ENCODE data around the gene DHX57.
A peak's percentile ranks its signal among the peaks of the same experiment; 100 is the strongest.

Gene DHX57, protein sequence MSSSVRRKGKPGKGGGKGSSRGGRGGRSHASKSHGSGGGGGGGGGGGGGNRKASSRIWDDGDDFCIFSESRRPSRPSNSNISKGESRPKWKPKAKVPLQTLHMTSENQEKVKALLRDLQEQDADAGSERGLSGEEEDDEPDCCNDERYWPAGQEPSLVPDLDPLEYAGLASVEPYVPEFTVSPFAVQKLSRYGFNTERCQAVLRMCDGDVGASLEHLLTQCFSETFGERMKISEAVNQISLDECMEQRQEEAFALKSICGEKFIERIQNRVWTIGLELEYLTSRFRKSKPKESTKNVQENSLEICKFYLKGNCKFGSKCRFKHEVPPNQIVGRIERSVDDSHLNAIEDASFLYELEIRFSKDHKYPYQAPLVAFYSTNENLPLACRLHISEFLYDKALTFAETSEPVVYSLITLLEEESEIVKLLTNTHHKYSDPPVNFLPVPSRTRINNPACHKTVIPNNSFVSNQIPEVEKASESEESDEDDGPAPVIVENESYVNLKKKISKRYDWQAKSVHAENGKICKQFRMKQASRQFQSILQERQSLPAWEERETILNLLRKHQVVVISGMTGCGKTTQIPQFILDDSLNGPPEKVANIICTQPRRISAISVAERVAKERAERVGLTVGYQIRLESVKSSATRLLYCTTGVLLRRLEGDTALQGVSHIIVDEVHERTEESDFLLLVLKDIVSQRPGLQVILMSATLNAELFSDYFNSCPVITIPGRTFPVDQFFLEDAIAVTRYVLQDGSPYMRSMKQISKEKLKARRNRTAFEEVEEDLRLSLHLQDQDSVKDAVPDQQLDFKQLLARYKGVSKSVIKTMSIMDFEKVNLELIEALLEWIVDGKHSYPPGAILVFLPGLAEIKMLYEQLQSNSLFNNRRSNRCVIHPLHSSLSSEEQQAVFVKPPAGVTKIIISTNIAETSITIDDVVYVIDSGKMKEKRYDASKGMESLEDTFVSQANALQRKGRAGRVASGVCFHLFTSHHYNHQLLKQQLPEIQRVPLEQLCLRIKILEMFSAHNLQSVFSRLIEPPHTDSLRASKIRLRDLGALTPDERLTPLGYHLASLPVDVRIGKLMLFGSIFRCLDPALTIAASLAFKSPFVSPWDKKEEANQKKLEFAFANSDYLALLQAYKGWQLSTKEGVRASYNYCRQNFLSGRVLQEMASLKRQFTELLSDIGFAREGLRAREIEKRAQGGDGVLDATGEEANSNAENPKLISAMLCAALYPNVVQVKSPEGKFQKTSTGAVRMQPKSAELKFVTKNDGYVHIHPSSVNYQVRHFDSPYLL (N-terminal part only)
- total RNA-seq = 18.1 to 21.3 (median 19.7) reads per million in 3 donors

DNA sequence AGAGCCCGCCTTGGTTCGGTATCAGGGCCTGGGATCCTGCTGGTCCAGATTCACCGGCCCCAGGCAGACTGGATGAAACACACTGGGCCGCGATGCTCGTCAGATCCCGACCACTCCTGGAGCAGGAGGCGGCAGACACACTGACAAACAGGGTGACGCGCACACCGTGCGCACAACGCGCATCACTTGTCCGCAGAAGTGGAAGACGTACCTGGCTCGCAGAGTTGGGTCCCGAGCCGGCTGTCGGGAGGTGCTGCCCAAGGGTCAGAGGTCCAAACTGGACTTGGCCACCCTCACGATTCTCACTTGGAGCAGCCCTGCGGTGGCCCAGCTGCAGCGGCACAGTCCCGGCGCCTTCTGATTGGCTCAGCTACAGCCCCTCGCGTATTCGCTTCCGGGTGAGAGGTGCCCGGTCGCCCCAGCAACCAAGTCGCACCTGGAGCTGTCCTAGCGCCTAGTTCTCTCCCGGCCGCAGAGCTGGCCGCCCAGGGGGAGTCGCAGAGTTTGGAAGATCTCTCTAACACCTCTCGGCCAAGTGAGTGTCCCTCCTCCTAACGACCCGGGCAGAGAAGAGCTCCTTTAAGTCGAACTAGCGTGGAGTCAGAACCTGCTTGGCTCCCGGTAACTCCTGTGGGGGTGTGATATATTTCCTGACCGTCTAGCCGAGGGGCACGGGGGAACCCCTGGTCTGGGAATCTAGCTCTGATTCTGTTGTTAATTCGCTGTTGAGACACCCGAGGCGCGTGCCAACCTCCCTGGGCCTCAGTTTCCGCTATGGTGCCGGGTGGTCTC is at the start of gene DHX57, which contains the start of gene MORN2:
Gene DHX57 (minus strand): TSS at position 359 of the 792 bp plus-strand sequence. CDS start 7,529 bp downstream, outside the sequence.
Gene MORN2 (plus strand): TSS at position 401 of the 792 bp plus-strand sequence.
- H3K4me3 ChIP-seq (ENCODE audit: insufficient read depth, low read depth, low read length, poor library complexity, severe bottlenecking) = peak within 1 kb of the TSS; percentile 95
- peak within 1 kb of the TSS; percentile 60 for H3K27ac ChIP-seq (ENCODE audit: insufficient read depth, low read length, poor library complexity, severe bottlenecking)
- H3K9me3 ChIP-seq (ENCODE audit: control insufficient read depth, low read length) = no peaks in the 10 kb centered on the region
- no peaks in the 10 kb centered on the region for H3K27me3 ChIP-seq (replicated peaks; ENCODE audit: control insufficient read depth, insufficient read depth, low read length, poor library complexity, severe bottlenecking)
- no peaks in the 10 kb centered on the region for H3K36me3 ChIP-seq (ENCODE audit: control insufficient read depth, insufficient read depth, low read length)
- H3K4me1 ChIP-seq (ENCODE audit: control insufficient read depth, insufficient read depth, low read length, poor library complexity, severe bottlenecking) = no peaks in the 10 kb centered on the region
- peak; percentile 48 to 75 (median 65) for DNase-seq

DNA sequence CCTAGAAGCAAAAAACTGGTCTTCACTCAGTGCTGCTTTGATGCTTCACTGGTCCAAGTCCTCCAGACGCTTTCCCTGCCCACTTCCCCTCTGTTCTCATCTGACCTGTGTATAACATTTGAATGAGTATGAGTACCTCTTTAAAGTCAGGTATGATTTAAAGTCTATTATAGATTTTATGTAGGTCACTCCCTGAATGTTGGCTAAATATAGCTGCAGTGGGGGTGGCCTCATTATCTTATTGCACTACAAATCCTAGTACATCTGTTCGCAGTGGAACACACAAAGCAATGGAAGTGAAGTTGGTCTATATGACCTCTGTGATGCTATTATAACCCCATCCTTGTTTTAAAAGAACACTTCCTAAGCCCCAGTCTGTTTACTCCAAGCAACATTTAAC is 47.2 kb upstream of the DHX57 start:
- Histone ChIP-seq H3K4me3 (ENCODE audit: insufficient read depth, low read depth, low read length, poor library complexity, severe bottlenecking) (no peak overlapping the region), H3K27ac (ENCODE audit: insufficient read depth, low read length, poor library complexity, severe bottlenecking) (no peak overlapping the region), H3K36me3 (ENCODE audit: control insufficient read depth, insufficient read depth, low read length) (no peaks in the 10 kb centered on the region), H3K9me3 (ENCODE audit: control insufficient read depth, low read length) (no peaks in the 10 kb centered on the region), H3K4me1 (ENCODE audit: control insufficient read depth, insufficient read depth, low read length, poor library complexity, severe bottlenecking) (no peaks in the 10 kb centered on the region), H3K27me3 (replicated peaks; ENCODE audit: control insufficient read depth, insufficient read depth, low read length, poor library complexity, severe bottlenecking) (no peaks in the 10 kb centered on the region)
- DNase-seq = no peak

DNA sequence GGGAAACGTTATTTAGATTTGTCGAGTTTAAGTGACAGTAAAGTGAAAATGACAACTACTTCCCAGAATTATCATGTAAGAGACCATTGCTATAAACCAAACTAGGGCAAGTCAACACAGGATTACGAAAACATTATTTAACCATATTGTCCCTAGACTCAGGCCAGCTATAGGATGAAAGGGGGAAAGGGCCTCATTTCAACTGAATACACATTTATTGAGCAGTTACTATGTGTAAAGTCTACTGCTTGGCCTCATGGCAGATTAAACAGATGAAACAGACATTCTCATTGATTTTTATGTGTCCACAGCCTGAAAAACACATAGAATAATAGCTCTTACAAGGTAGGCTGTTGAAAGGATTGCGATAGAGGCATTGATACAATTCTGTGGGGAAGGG is 46.7 kb upstream of the DHX57 start:
- Histone ChIP-seq H3K4me3 (ENCODE audit: insufficient read depth, low read depth, low read length, poor library complexity, severe bottlenecking) (no peak overlapping the region), H3K36me3 (ENCODE audit: control insufficient read depth, insufficient read depth, low read length) (no peaks in the 10 kb centered on the region), H3K9me3 (ENCODE audit: control insufficient read depth, low read length) (no peaks in the 10 kb centered on the region), H3K27me3 (replicated peaks; ENCODE audit: control insufficient read depth, insufficient read depth, low read length, poor library complexity, severe bottlenecking) (no peaks in the 10 kb centered on the region), H3K4me1 (ENCODE audit: control insufficient read depth, insufficient read depth, low read length, poor library complexity, severe bottlenecking) (no peaks in the 10 kb centered on the region), H3K27ac (ENCODE audit: insufficient read depth, low read length, poor library complexity, severe bottlenecking) (no peak overlapping the region)
- no peak for DNase-seq

DNA sequence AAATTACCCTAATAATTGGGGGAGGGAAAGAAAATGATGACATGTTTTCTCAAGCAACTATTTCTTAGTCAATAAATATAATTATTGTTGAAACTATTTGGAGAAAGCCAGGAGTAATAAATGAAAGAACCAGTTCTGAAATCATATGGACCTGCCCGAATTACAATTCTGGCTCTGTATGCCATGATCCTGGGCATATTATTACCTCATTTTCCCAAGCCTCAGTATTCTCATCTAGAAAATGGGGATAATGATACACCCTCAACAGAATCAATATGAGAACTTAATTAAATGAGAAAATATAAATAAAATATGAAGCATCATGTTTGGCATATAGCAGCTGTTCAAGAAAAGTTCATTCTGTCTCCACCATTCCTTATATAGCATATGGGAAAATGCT is 36.9 kb upstream of the DHX57 start:
- H3K27ac ChIP-seq (ENCODE audit: insufficient read depth, low read length, poor library complexity, severe bottlenecking) = no peak overlapping the region
- no peaks in the 10 kb centered on the region for H3K27me3 ChIP-seq (replicated peaks; ENCODE audit: control insufficient read depth, insufficient read depth, low read length, poor library complexity, severe bottlenecking)
- H3K4me1 ChIP-seq (ENCODE audit: control insufficient read depth, insufficient read depth, low read length, poor library complexity, severe bottlenecking) = no peaks in the 10 kb centered on the region
- no peaks in the 10 kb centered on the region for H3K9me3 ChIP-seq (ENCODE audit: control insufficient read depth, low read length)
- no peak overlapping the region for H3K4me3 ChIP-seq (ENCODE audit: insufficient read depth, low read depth, low read length, poor library complexity, severe bottlenecking)
- DNase-seq = no peak
- no peaks in the 10 kb centered on the region for H3K36me3 ChIP-seq (ENCODE audit: control insufficient read depth, insufficient read depth, low read length)

DNA sequence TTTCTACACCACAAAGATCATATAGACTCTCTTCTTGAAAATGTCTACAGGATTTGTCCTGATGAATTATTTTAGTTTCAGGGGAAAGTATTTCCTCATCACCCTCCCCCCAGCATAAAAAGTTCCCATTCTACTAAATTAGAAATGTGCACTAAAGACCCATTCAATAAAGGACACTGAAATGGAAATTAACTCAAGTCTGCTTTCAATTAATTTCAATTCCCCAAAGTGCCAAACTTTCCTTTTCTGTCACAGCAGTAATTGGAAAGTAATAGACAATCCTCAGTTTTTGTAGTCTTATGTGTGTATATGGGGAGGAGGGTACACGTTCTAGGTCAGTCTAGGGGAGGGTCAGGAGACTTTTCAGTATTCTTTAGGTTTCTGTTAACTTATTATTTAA is 35.5 kb upstream of the DHX57 start:
- H3K4me3 ChIP-seq (ENCODE audit: insufficient read depth, low read depth, low read length, poor library complexity, severe bottlenecking) = no peak overlapping the region
- H3K27ac ChIP-seq (ENCODE audit: insufficient read depth, low read length, poor library complexity, severe bottlenecking) = no peak overlapping the region
- no peak for DNase-seq
- H3K36me3 ChIP-seq (ENCODE audit: control insufficient read depth, insufficient read depth, low read length) = no peaks in the 10 kb centered on the region
- no peaks in the 10 kb centered on the region for H3K27me3 ChIP-seq (replicated peaks; ENCODE audit: control insufficient read depth, insufficient read depth, low read length, poor library complexity, severe bottlenecking)
- H3K9me3 ChIP-seq (ENCODE audit: control insufficient read depth, low read length) = no peaks in the 10 kb centered on the region
- H3K4me1 ChIP-seq (ENCODE audit: control insufficient read depth, insufficient read depth, low read length, poor library complexity, severe bottlenecking) = no peaks in the 10 kb centered on the region

DNA sequence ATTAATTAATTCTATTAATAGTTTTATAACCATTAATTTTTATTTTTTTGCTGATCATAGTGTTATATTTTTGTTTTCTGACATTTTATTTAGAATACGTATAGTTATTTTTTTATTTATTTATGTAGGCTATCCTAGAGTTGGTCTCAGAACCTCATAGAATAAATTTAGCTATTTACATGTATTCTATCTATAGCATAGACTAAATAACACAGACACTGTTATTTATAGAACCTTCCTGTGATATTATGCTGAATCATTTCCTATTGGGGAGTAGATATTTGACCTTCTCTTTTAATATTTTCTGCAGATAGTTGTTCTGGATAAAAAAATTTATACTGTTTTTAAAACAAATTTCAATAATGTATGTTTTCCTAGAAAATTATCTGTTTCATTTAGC is 34.1 kb upstream of the DHX57 start:
- H3K4me3 ChIP-seq (ENCODE audit: insufficient read depth, low read depth, low read length, poor library complexity, severe bottlenecking) = no peak overlapping the region
- no peaks in the 10 kb centered on the region for H3K36me3 ChIP-seq (ENCODE audit: control insufficient read depth, insufficient read depth, low read length)
- no peak overlapping the region for H3K27ac ChIP-seq (ENCODE audit: insufficient read depth, low read length, poor library complexity, severe bottlenecking)
- no peak for DNase-seq
- no peaks in the 10 kb centered on the region for H3K9me3 ChIP-seq (ENCODE audit: control insufficient read depth, low read length)
- no peaks in the 10 kb centered on the region for H3K4me1 ChIP-seq (ENCODE audit: control insufficient read depth, insufficient read depth, low read length, poor library complexity, severe bottlenecking)
- no peaks in the 10 kb centered on the region for H3K27me3 ChIP-seq (replicated peaks; ENCODE audit: control insufficient read depth, insufficient read depth, low read length, poor library complexity, severe bottlenecking)

DNA sequence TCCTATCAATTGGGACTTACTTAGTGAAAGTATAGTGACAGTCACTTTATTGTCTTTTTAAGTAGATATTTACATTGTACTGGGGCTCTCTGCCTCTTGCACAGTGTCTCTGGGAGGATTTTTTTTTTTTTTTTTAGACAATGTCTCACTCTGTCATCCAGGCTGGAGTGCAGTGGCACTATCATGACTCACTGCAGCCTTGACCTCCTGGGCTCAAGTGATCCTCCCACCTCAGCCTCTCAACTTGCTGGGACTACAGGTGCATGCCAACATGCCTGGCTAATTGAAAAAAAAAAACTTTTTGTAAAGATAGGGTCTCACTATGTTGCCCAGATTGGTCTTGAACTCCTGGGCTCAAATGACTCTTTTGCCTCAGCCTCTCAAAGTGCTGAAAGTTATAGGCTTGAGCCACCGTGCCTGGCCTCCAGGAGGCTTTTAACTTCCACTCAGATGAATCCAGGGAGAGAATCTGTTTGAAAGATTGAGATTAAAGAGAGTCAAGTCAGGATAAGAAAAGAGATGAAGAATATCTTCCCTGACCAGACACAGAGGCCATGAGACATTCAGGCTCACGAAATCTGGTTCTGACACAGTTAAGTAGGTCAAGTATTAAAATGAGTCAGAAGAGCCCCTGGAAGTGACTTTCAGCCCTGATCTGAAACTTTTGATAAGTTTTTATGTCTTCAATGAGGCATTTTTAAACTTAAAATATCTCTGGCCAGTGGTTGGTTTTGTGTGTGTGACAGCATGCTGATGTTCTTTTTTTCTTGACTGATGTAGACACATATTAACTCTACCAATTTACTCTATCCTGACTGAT is 32.2 kb upstream of the DHX57 start:
- H3K4me3 ChIP-seq (ENCODE audit: insufficient read depth, low read depth, low read length, poor library complexity, severe bottlenecking) = no peak overlapping the region
- H3K36me3 ChIP-seq (ENCODE audit: control insufficient read depth, insufficient read depth, low read length) = no peaks in the 10 kb centered on the region
- no peak overlapping the region for H3K27ac ChIP-seq (ENCODE audit: insufficient read depth, low read length, poor library complexity, severe bottlenecking)
- H3K9me3 ChIP-seq (ENCODE audit: control insufficient read depth, low read length) = no peaks in the 10 kb centered on the region
- no peaks in the 10 kb centered on the region for H3K27me3 ChIP-seq (replicated peaks; ENCODE audit: control insufficient read depth, insufficient read depth, low read length, poor library complexity, severe bottlenecking)
- no peak for DNase-seq
- H3K4me1 ChIP-seq (ENCODE audit: control insufficient read depth, insufficient read depth, low read length, poor library complexity, severe bottlenecking) = no peaks in the 10 kb centered on the region

DNA sequence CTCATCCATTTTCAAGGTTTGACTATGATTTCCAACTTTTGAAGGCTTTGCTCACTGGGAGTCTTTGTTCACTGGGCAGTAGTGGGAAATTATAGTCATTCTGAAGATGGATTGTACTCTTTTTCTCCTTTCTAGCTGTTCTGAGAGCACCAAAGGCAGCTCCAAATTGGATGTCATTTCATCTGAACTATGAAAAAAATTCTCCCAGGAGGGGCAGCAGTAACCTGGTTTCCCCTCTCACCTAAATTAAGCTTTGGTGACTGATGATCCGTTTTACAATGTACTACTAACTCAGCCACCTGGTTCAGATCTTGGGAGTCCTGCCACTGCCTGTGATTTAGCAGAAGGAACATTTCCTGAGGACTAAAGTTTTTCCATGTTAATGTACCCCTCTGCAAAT is 31.5 kb upstream of the DHX57 start:
- no peaks in the 10 kb centered on the region for H3K36me3 ChIP-seq (ENCODE audit: control insufficient read depth, insufficient read depth, low read length)
- DNase-seq = no peak
- H3K27me3 ChIP-seq (replicated peaks; ENCODE audit: control insufficient read depth, insufficient read depth, low read length, poor library complexity, severe bottlenecking) = no peaks in the 10 kb centered on the region
- no peaks in the 10 kb centered on the region for H3K9me3 ChIP-seq (ENCODE audit: control insufficient read depth, low read length)
- H3K27ac ChIP-seq (ENCODE audit: insufficient read depth, low read length, poor library complexity, severe bottlenecking) = no peak overlapping the region
- H3K4me3 ChIP-seq (ENCODE audit: insufficient read depth, low read depth, low read length, poor library complexity, severe bottlenecking) = no peak overlapping the region
- no peaks in the 10 kb centered on the region for H3K4me1 ChIP-seq (ENCODE audit: control insufficient read depth, insufficient read depth, low read length, poor library complexity, severe bottlenecking)
